IMR-90 (cell line): ENCODE data around the gene KCNH5. TPM values are rescaled to one million over a fixed set of nuclear protein-coding genes. Genes with fewer than 3 reads are reported as not detected.

Experiments
- ATAC-seq: fragments of 200-7000 bp; cut with Tn5 transposase; 2 replicates; pipeline ENCODE4 v1.9.1; 2020; ENCODE audit warnings: low read depth, mild to moderate bottlenecking, moderate library complexity
- BruUV-seq: library from RNA; stranded (reverse); fragments of 400-500 nt; replicated peaks from 2 replicates; lab custom pipeline; 2021; lab: Mats Ljungman, UMichigan
- CTCF ChIA-PET: fragments of 300-600 bp; formaldehyde crosslinking; extraction: SDS; loops from one replicate; lab custom pipeline; 2021; ENCODE audit warnings: antibody characterized with exemption; lab: Yijun Ruan, JAX
- POLR2A ChIA-PET: fragments of 300-600 bp; sonication (Branson Sonifier 250); formaldehyde crosslinking; loops from one replicate; lab custom pipeline; 2022; ENCODE audit warnings: antibody characterized with exemption; ENCODE audit not compliant: unreplicated experiment; lab: Charles Lee
- DNase-seq: peaks from one replicate; pipeline ENCODE4 v3.0.0; 2013
- H2AFZ ChIP-seq: replicated peaks from 2 replicates; pipeline ENCODE3; 2013; ENCODE audit warnings: low read length, mild to moderate bottlenecking; ENCODE audit not compliant: poor library complexity
- H2AK5ac ChIP-seq: 2 replicates; pipeline ENCODE4 v1.6.1; 2013; ENCODE audit warnings: low read depth, low read length, inconsistent platforms
- H2AK9ac ChIP-seq: replicated peaks from 2 replicates; pipeline ENCODE3; 2013; ENCODE audit warnings: mild to moderate bottlenecking, low read depth, low read length, moderate library complexity; ENCODE audit not compliant: poor library complexity
- H2BK120ac ChIP-seq: 2 replicates; pipeline ENCODE4 v1.6.1; 2013; ENCODE audit warnings: low read depth, low read length, inconsistent platforms
- H2BK15ac ChIP-seq: 3 replicates; pipeline ENCODE4 v1.6.1; 2013; ENCODE audit warnings: low read depth, low read length, inconsistent platforms
- H2BK20ac ChIP-seq: 2 replicates; pipeline ENCODE4 v1.6.1; 2013; ENCODE audit warnings: low read depth, mild to moderate bottlenecking, inconsistent platforms, low read length, moderate library complexity
- H2BK5ac ChIP-seq: 2 replicates; pipeline ENCODE4 v1.6.1; 2013; ENCODE audit warnings: mild to moderate bottlenecking, low read depth, low read length, inconsistent platforms; ENCODE audit not compliant: poor library complexity, severe bottlenecking
- H3K14ac ChIP-seq: replicated peaks from 2 replicates; pipeline ENCODE4 v1.6.1; 2013; ENCODE audit warnings: low read depth, low read length, inconsistent platforms
- H3K18ac ChIP-seq: 2 replicates; pipeline ENCODE4 v1.6.1; 2013; ENCODE audit warnings: low read depth, low read length, control low read depth
- H3K23ac ChIP-seq: 2 replicates; pipeline ENCODE4 v1.6.1; 2013; ENCODE audit warnings: low read depth, low read length, inconsistent platforms
- H3K27ac ChIP-seq: 2 replicates; pipeline ENCODE4 v1.5.1; 2013; ENCODE audit warnings: mild to moderate bottlenecking, control low read depth, low read length; ENCODE audit not compliant: insufficient read depth
- H3K27me3 ChIP-seq: 2 replicates; pipeline ENCODE4 v1.6.1; 2013; ENCODE audit warnings: low read length; ENCODE audit not compliant: control insufficient read depth, insufficient read depth
- H3K36me3 ChIP-seq: 2 replicates; pipeline ENCODE4 v1.6.1; 2013; ENCODE audit warnings: low read length, mixed read lengths; ENCODE audit not compliant: control insufficient read depth, insufficient read depth
- H3K4ac ChIP-seq: 2 replicates; pipeline ENCODE4 v1.6.1; 2013; ENCODE audit warnings: low read depth, low read length, inconsistent platforms
- H3K4me1 ChIP-seq: 2 replicates; pipeline ENCODE4 v1.6.1; 2013; ENCODE audit warnings: low read length, mixed read lengths; ENCODE audit not compliant: control insufficient read depth, insufficient read depth
- H3K4me2 ChIP-seq: 2 replicates; pipeline ENCODE4 v1.6.1; 2013; ENCODE audit warnings: low read depth, mild to moderate bottlenecking, control low read depth, low read length, moderate library complexity
- H3K4me3 ChIP-seq: 2 replicates; pipeline ENCODE4 v1.5.1; 2013; ENCODE audit warnings: low read depth, mild to moderate bottlenecking, control low read depth, low read length, moderate library complexity; ENCODE audit not compliant: insufficient read depth
- H3K56ac ChIP-seq: 2 replicates; pipeline ENCODE4 v1.6.1; 2013; ENCODE audit warnings: low read length, inconsistent platforms; ENCODE audit not compliant: insufficient read depth; ENCODE audit errors: extremely low read depth
- H3K79me1 ChIP-seq, 2 experiments: 2 replicates each; pipeline ENCODE4 v1.6.1; 2013; ENCODE audit warnings: low read length in 2 of 2, inconsistent platforms in 1 of 2, low read depth in 1 of 2
- H3K9ac ChIP-seq: 2 replicates; pipeline ENCODE4 v1.6.1; 2013; ENCODE audit warnings: low read depth, low read length, control low read depth
- H3K9me1 ChIP-seq: 2 replicates; pipeline ENCODE4 v1.6.1; 2013; ENCODE audit warnings: low read length, inconsistent platforms; ENCODE audit not compliant: insufficient read depth
- H3K9me3 ChIP-seq: 2 replicates; pipeline ENCODE4 v1.6.1; 2013; ENCODE audit warnings: low read length; ENCODE audit not compliant: control insufficient read depth, insufficient read depth
- H4K20me1 ChIP-seq: 2 replicates; pipeline ENCODE4 v1.6.1; 2013; ENCODE audit warnings: low read length, inconsistent platforms; ENCODE audit not compliant: insufficient read depth
- H4K5ac ChIP-seq: 2 replicates; pipeline ENCODE4 v1.6.1; 2013; ENCODE audit warnings: mild to moderate bottlenecking, low read depth, low read length, control low read depth
- H4K8ac ChIP-seq, 2 experiments: 2 replicates each; pipeline ENCODE4 v1.6.1; 2013; ENCODE audit warnings: low read depth in 2 of 2, low read length in 2 of 2, control low read depth in 1 of 2, inconsistent platforms in 1 of 2
- H4K91ac ChIP-seq: 2 replicates; pipeline ENCODE4 v1.6.1; 2013; ENCODE audit warnings: low read depth, low read length, inconsistent platforms; ENCODE audit not compliant: insufficient read depth
- BHLHE40 ChIP-seq: fragments of 150-350 bp; IDR thresholded peaks from 2 replicates; pipeline ENCODE4 v1.6.1; 2016; ENCODE audit warnings: mild to moderate bottlenecking, low read depth, low read length
- CEBPB ChIP-seq: IDR thresholded peaks from 2 replicates; pipeline ENCODE4 v1.6.1; 2012; ENCODE audit warnings: low read depth, low read length, improper control_type of control experiment
- CHD1 ChIP-seq: IDR thresholded peaks from 2 replicates; pipeline ENCODE4 v1.6.1; 2012; ENCODE audit warnings: low read depth, low read length, improper control_type of control experiment
- FOS ChIP-seq: fragments of 150-350 bp; IDR thresholded peaks from 2 replicates; pipeline ENCODE4 v1.6.1; 2016; ENCODE audit warnings: low read depth, low read length
- MAFK ChIP-seq: IDR thresholded peaks from 2 replicates; pipeline ENCODE4 v1.6.1; 2012; ENCODE audit warnings: low read depth, low read length, improper control_type of control experiment
- MAZ ChIP-seq: IDR thresholded peaks from 2 replicates; pipeline ENCODE4 v1.6.1; 2012; ENCODE audit warnings: low read depth, mild to moderate bottlenecking, low read length, improper control_type of control experiment, moderate library complexity, borderline replicate concordance
- MXI1 ChIP-seq: IDR thresholded peaks from 2 replicates; pipeline ENCODE4 v1.6.1; 2012; ENCODE audit warnings: low read depth, mild to moderate bottlenecking, low read length, moderate library complexity, borderline replicate concordance
- NFE2L2 ChIP-seq: fragments of 150-350 bp; IDR thresholded peaks from 2 replicates; pipeline ENCODE4 v1.6.1; 2016; ENCODE audit warnings: low read depth, mild to moderate bottlenecking, low read length
- POLR2A ChIP-seq: IDR thresholded peaks from 2 replicates; pipeline ENCODE4 v1.6.1; 2012; ENCODE audit warnings: mild to moderate bottlenecking, low read depth, low read length
- RAD21 ChIP-seq: IDR thresholded peaks from 2 replicates; pipeline ENCODE4 v1.6.1; 2012; ENCODE audit warnings: low read length, improper control_type of control experiment
- RCOR1 ChIP-seq: IDR thresholded peaks from 2 replicates; pipeline ENCODE4 v1.6.1; 2012; ENCODE audit warnings: mild to moderate bottlenecking, low read length, improper control_type of control experiment; ENCODE audit not compliant: insufficient replicate concordance
- RFX5 ChIP-seq: IDR thresholded peaks from 2 replicates; pipeline ENCODE4 v1.8.0; 2012; ENCODE audit warnings: low read depth, mild to moderate bottlenecking, low read length, moderate library complexity
- SMC3 ChIP-seq: fragments of 150-350 bp; IDR thresholded peaks from 2 replicates; pipeline ENCODE4 v1.6.1; 2016; ENCODE audit warnings: low read depth, mild to moderate bottlenecking, antibody characterized with exemption, low read length, moderate library complexity
- WGBS, 2 experiments: methylation state at CpG; one replicate each; pipeline versions ENCODE4 v1.1.5 to v1.1.7; 2013; ENCODE audit warnings: missing lambda C conversion rate in 2 of 2; ENCODE audit not compliant: insufficient read length in 1 of 2; ENCODE audit errors: extremely low coverage in 2 of 2; 5-methylcytosine and 5-hydroxymethylcytosine counted together
- dilution Hi-C: fragments of 300-500 bp; cut with HindIII; formaldehyde crosslinking; loops from one replicate; pipeline ENCODE4 v1.14.3; 2018; ENCODE audit warnings: low sequenced_read_pairs; ENCODE audit not compliant: unreplicated experiment
- in situ Hi-C: fragments of 300-500 bp; cut with MboI; formaldehyde crosslinking; loops from 3 replicates; pipeline ENCODE4 v1.14.3; 2019; ENCODE audit warnings: low sequenced_read_pairs, inconsistent platforms, mixed read lengths
- intact Hi-C: fragments of 100-400 bp; cut with micrococcal nuclease; formaldehyde crosslinking; loops from 2 replicates; pipeline ENCODE4 v1.10.0; 2022
- polyA plus RNA-seq, 3 experiments: library from polyadenylated mRNA; depleted of rRNA; stranded (reverse); fragments of >200 nt; gene quantifications; 2 replicates each; pipeline ENCODE4 v1.2.3, GENCODE V29; 2012; ENCODE audit warnings: low replicate concordance in 1 of 3
- total RNA-seq: library from RNA; depleted of rRNA; stranded (reverse); fragments of >200 nt; gene quantifications from 2 replicates; pipeline ENCODE4 v1.2.3, GENCODE V29; 2012
- TF ChIP-seq, protein P1 (sequence below): fragments of 150-350 bp; IDR thresholded peaks from 2 replicates; pipeline ENCODE4 v1.6.1; 2017; ENCODE audit warnings: mild to moderate bottlenecking, antibody characterized with exemption, low read length, low read depth
- TF ChIP-seq, protein P2 (sequence below): fragments of 150-350 bp; IDR thresholded peaks from 2 replicates; pipeline ENCODE4 v1.6.1; 2016; ENCODE audit warnings: low read depth, mild to moderate bottlenecking, low read length, moderate library complexity, borderline replicate concordance
- TF ChIP-seq, protein P3 (sequence below): conservative IDR thresholded peaks from 2 replicates; pipeline ENCODE4 v1.5.1; 2012; ENCODE audit warnings: mild to moderate bottlenecking, low read depth, low read length, improper control_type of control experiment

The KCNH5 gene
- total and polyA plus RNA-seq, 2 of the 4 experiments (the other 2 are of a cell fraction): under 0.01 to 0.03 TPM

DNA sequence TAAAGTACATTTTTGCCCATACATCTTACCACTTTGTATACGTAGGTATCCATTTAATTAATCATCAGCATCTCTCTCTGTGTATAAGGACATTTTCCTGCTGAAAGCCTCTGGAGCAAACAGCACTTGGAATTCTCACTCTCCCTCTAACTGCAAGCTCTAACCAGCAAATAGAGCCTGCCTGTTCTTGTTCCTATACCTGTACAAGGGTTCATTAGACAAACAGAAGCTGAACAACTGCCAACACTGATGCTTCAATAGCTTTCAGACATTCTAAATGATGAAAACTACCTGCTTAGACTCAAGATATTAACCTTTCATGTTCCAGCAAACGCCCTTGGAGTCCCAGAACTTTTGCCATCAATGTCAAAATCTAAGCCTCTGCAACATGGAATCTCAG is 98.0 kb downstream of the KCNH5 start:
- Histone ChIP-seq H2AK5ac (no peak overlapping the region), H4K5ac (no peak overlapping the region), H4K8ac (no peak overlapping the region), H2BK15ac (no peak overlapping the region), H3K56ac (no peak overlapping the region), H3K9me1 (no peaks in the 10 kb centered on the region), H3K27ac (no peak overlapping the region), H3K79me1 (no peaks in the 10 kb centered on the region), H3K9me3 (no peaks in the 10 kb centered on the region), H3K27me3 (no peaks in the 10 kb centered on the region), H2AK9ac (no peak overlapping the region), H3K4me2 (no peak overlapping the region), H2BK120ac (no peak overlapping the region), H3K4me3 (no peak overlapping the region), H3K18ac (no peak overlapping the region), H3K9ac (no peak overlapping the region), H2BK5ac (no peak overlapping the region), H3K14ac (no peak overlapping the region), H4K91ac (no peak overlapping the region), H3K23ac (no peak overlapping the region), H2AFZ (no peak overlapping the region), H3K4me1 (no peaks in the 10 kb centered on the region), H3K4ac (no peak overlapping the region), H4K20me1 (no peaks in the 10 kb centered on the region), H3K36me3 (no peaks in the 10 kb centered on the region), H2BK20ac (no peak overlapping the region)
- ChIA-PET POLR2A (no interaction called here), CTCF (no interaction called here)
- BruUV-seq: no TSS peak
- in situ Hi-C loops (no loop called here), intact Hi-C loops (no loop called here), dilution Hi-C loops (no loop called here)
- WGBS, 2 experiments: 75% methylated on average over 2 of the region's 2 CpGs; no CpG with 5 or more reads in 1 of the 2 experiments
- DNase-seq: no peak
- TF ChIP-seq CHD1: no peak
- TF ChIP-seq, protein P1, sequence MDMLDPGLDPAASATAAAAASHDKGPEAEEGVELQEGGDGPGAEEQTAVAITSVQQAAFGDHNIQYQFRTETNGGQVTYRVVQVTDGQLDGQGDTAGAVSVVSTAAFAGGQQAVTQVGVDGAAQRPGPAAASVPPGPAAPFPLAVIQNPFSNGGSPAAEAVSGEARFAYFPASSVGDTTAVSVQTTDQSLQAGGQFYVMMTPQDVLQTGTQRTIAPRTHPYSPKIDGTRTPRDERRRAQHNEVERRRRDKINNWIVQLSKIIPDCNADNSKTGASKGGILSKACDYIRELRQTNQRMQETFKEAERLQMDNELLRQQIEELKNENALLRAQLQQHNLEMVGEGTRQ: no peak
- TF ChIP-seq RCOR1: no peak
- no peak for TF ChIP-seq MAFK
- no peak for TF ChIP-seq RAD21
- TF ChIP-seq FOS: no peak
- TF ChIP-seq SMC3: no peak
- TF ChIP-seq, protein P2, sequence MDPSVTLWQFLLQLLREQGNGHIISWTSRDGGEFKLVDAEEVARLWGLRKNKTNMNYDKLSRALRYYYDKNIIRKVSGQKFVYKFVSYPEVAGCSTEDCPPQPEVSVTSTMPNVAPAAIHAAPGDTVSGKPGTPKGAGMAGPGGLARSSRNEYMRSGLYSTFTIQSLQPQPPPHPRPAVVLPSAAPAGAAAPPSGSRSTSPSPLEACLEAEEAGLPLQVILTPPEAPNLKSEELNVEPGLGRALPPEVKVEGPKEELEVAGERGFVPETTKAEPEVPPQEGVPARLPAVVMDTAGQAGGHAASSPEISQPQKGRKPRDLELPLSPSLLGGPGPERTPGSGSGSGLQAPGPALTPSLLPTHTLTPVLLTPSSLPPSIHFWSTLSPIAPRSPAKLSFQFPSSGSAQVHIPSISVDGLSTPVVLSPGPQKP: no peak
- no peak for TF ChIP-seq CEBPB
- TF ChIP-seq MXI1: no peak
- TF ChIP-seq RFX5: no peak
- no peak for TF ChIP-seq NFE2L2
- no peak for TF ChIP-seq MAZ
- TF ChIP-seq POLR2A: no peak
- TF ChIP-seq, protein P3, sequence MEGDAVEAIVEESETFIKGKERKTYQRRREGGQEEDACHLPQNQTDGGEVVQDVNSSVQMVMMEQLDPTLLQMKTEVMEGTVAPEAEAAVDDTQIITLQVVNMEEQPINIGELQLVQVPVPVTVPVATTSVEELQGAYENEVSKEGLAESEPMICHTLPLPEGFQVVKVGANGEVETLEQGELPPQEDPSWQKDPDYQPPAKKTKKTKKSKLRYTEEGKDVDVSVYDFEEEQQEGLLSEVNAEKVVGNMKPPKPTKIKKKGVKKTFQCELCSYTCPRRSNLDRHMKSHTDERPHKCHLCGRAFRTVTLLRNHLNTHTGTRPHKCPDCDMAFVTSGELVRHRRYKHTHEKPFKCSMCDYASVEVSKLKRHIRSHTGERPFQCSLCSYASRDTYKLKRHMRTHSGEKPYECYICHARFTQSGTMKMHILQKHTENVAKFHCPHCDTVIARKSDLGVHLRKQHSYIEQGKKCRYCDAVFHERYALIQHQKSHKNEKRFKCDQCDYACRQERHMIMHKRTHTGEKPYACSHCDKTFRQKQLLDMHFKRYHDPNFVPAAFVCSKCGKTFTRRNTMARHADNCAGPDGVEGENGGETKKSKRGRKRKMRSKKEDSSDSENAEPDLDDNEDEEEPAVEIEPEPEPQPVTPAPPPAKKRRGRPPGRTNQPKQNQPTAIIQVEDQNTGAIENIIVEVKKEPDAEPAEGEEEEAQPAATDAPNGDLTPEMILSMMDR: no peak
- no peak for TF ChIP-seq BHLHE40
- no peak for ATAC-seq
